ENCODE data around the gene MRPS21. TPM values are rescaled to one million over a fixed set of nuclear protein-coding genes. Genes with fewer than 3 reads are reported as not detected.
"Not testable (repeated sequence)": the region's sequence is repeated elsewhere in the genome, so short reads cannot be mapped to it uniquely, and the experiment has no call there.

Gene MRPS21
- total RNA-seq, 1 donor from 2014 or later, result 58.5 TPM

GRCh38 chr1:150311762-150312161, 18.1 kb downstream of the MRPS21 start:
- no peak for DNase-seq (ENCODE audit: low spot score)
- Mint-ChIP-seq H3K36me3 (ENCODE audit: low read depth) (peaks cover 8% of the 10 kb centered on the region), H3K9me3 (ENCODE audit: low read depth) (no peaks in the 10 kb centered on the region), H3K27ac (ENCODE audit: unreplicated experiment) (no peak overlapping the region), H3K27me3 (ENCODE audit: low read depth) (no peaks in the 10 kb centered on the region), H3K4me1 (ENCODE audit: low read depth) (no peaks in the 10 kb centered on the region), H3K4me3 (ENCODE audit: unreplicated experiment) (no peak overlapping the region)
- TF ChIP-seq CTCF (IDR thresholded peaks at IDR 0.05), result no peak

- H3K27ac Mint-ChIP-seq (ENCODE audit: unreplicated experiment); DNase-seq (ENCODE audit: low spot score); H3K36me3 Mint-ChIP-seq (ENCODE audit: low read depth); H3K27me3 Mint-ChIP-seq (ENCODE audit: low read depth); H3K4me3 Mint-ChIP-seq (ENCODE audit: unreplicated experiment); H3K9me3 Mint-ChIP-seq (ENCODE audit: low read depth); H3K4me1 Mint-ChIP-seq (ENCODE audit: low read depth): not testable (repeated sequence)
Measured at GRCh38 chr1:150314691-150315090, 21.0 kb downstream of the MRPS21 start.

- Mint-ChIP-seq H3K36me3 (ENCODE audit: low read depth) (peaks cover 3% of the 10 kb centered on the region), H3K27me3 (ENCODE audit: low read depth) (no peaks in the 10 kb centered on the region)
Measured at GRCh38 chr1:150320667-150320978, 27.0 kb downstream of the MRPS21 start.

GRCh38 chr1:150321826-150322166, 28.1 kb downstream of the MRPS21 start:
- peaks cover 7% of the 10 kb centered on the region for H3K36me3 Mint-ChIP-seq (ENCODE audit: low read depth)
- H3K27ac Mint-ChIP-seq (ENCODE audit: unreplicated experiment), result peak overlapping the region; percentile 99
- no peak for DNase-seq (ENCODE audit: low spot score)
- H3K27me3 Mint-ChIP-seq (ENCODE audit: low read depth), result no peaks in the 10 kb centered on the region
- no peak for TF ChIP-seq CTCF (IDR thresholded peaks at IDR 0.05)
- peak overlapping the region; percentile 100 for H3K4me3 Mint-ChIP-seq (ENCODE audit: unreplicated experiment)
- H3K4me1 Mint-ChIP-seq (ENCODE audit: low read depth), result peaks cover 20% of the 10 kb centered on the region
- no peaks in the 10 kb centered on the region for H3K9me3 Mint-ChIP-seq (ENCODE audit: low read depth)

More at GRCh38 chr1:150320667-150320978, 27.0 kb downstream of the MRPS21 start:
- no peak for DNase-seq (ENCODE audit: low spot score)
- no peaks in the 10 kb centered on the region for H3K9me3 Mint-ChIP-seq (ENCODE audit: low read depth)
- peaks cover 20% of the 10 kb centered on the region for H3K4me1 Mint-ChIP-seq (ENCODE audit: low read depth)
- peak overlapping the region; percentile 100 for H3K4me3 Mint-ChIP-seq (ENCODE audit: unreplicated experiment)
- TF ChIP-seq CTCF (IDR thresholded peaks at IDR 0.05), result no peak
- peak overlapping the region; percentile 99 for H3K27ac Mint-ChIP-seq (ENCODE audit: unreplicated experiment)

GRCh38 chr1:150322310-150322709, 28.6 kb downstream of the MRPS21 start:
- DNase-seq (ENCODE audit: low spot score), result no peak
- Mint-ChIP-seq H3K4me1 (ENCODE audit: low read depth) (peaks cover 20% of the 10 kb centered on the region), H3K27ac (ENCODE audit: unreplicated experiment) (peak overlapping the region; percentile 99), H3K9me3 (ENCODE audit: low read depth) (no peaks in the 10 kb centered on the region), H3K4me3 (ENCODE audit: unreplicated experiment) (peak overlapping the region; percentile 100), H3K36me3 (ENCODE audit: low read depth) (peaks cover 9% of the 10 kb centered on the region), H3K27me3 (ENCODE audit: low read depth) (no peaks in the 10 kb centered on the region)
- TF ChIP-seq CTCF (IDR thresholded peaks at IDR 0.05), result no peak

GRCh38 chr1:150332651-150333290, 39.1 kb downstream of the MRPS21 start:
- Mint-ChIP-seq H3K36me3 (ENCODE audit: low read depth) (peaks cover 38% of the 10 kb centered on the region), H3K9me3 (ENCODE audit: low read depth) (no peaks in the 10 kb centered on the region), H3K4me3 (ENCODE audit: unreplicated experiment) (no peak overlapping the region), H3K27me3 (ENCODE audit: low read depth) (no peaks in the 10 kb centered on the region), H3K27ac (ENCODE audit: unreplicated experiment) (no peak overlapping the region), H3K4me1 (ENCODE audit: low read depth) (no peaks in the 10 kb centered on the region)
- TF ChIP-seq CTCF (IDR thresholded peaks at IDR 0.05), result no peak
- DNase-seq (ENCODE audit: low spot score), result no peak
